Neural cell (in vitro differentiated cells): ENCODE measurements around the gene SLC6A1.

Experiments used
- EP300 ChIP-seq: fragments of 450-650 bp; conservative IDR thresholded peaks from 2 replicates; pipeline ENCODE4 v1.6.1; 2014; ENCODE audit warnings: antibody characterized with exemption, mild to moderate bottlenecking, moderate library complexity; ENCODE audit not compliant: poor library complexity, severe bottlenecking
- EZH2 ChIP-seq: fragments of 200-600, 300-800 bp; shearing (Covaris generic), sonication (generic); IDR thresholded peaks from 2 replicates; pipeline ENCODE4 v1.6.1; 2014; ENCODE audit warnings: antibody characterized with exemption, low read length, borderline replicate concordance, mild to moderate bottlenecking; ENCODE audit not compliant: insufficient read depth, poor library complexity, severe bottlenecking
- POLR2AphosphoS5 ChIP-seq: IDR thresholded peaks from 2 replicates; pipeline ENCODE4 v1.6.1; 2012
- RAD21 ChIP-seq: fragments of 450-650 bp; conservative IDR thresholded peaks from 2 replicates; pipeline ENCODE4 v1.6.1; 2014; ENCODE audit warnings: antibody characterized with exemption, mild to moderate bottlenecking, moderate library complexity
- SMC3 ChIP-seq: fragments of 450-650 bp; conservative IDR thresholded peaks from 2 replicates; pipeline ENCODE4 v1.6.1; 2014; ENCODE audit warnings: antibody characterized with exemption, mild to moderate bottlenecking, moderate library complexity; ENCODE audit not compliant: poor library complexity
- TF ChIP-seq, protein P1 (sequence below): fragments of 450-650 bp; IDR thresholded peaks from 2 replicates; pipeline ENCODE4 v1.5.1; 2014; ENCODE audit warnings: antibody characterized with exemption, mild to moderate bottlenecking, moderate library complexity; ENCODE audit not compliant: poor library complexity, severe bottlenecking
- TF ChIP-seq, protein P2 (sequence below): IDR thresholded peaks from 2 replicates; pipeline ENCODE4 v1.6.1; 2012; ENCODE audit warnings: borderline replicate concordance

DNA sequence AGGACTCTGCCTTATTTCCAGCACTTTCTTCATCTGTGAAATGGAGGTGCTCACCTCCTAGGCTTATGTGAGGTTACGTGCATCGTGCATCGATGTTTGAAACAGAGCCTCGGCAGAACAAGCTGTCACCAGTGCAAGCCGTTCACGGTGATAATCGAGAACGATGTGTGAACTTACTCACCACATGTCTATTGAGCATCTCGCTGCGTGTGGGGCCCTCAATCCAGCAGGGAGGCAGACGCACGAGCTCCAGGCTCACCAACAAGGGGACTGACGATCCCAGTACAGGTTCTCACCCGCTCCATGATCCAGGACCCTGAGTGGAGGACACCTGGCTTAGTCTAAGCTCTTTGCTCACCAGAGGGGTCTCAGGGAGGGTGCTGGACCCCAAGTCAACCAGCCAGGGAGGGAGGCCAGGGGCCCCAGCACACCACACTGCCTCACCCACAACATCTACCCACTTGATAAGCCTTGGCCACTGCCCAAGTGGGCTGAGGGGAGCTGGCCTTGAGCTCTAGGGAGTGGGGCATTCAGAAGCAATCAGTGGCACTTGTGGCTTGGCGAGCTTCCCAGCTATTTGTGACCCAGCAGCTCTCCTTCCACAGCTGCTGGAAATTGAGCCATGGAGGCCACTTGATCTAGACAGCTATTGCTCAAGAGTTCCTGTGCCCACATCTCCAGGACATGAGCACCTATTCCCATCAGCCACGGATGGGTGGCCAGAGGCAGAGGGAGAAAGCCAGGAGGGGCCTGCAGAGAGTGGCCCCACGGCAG is 34.4 kb upstream of the SLC6A1 start:
- TF ChIP-seq, protein P1, sequence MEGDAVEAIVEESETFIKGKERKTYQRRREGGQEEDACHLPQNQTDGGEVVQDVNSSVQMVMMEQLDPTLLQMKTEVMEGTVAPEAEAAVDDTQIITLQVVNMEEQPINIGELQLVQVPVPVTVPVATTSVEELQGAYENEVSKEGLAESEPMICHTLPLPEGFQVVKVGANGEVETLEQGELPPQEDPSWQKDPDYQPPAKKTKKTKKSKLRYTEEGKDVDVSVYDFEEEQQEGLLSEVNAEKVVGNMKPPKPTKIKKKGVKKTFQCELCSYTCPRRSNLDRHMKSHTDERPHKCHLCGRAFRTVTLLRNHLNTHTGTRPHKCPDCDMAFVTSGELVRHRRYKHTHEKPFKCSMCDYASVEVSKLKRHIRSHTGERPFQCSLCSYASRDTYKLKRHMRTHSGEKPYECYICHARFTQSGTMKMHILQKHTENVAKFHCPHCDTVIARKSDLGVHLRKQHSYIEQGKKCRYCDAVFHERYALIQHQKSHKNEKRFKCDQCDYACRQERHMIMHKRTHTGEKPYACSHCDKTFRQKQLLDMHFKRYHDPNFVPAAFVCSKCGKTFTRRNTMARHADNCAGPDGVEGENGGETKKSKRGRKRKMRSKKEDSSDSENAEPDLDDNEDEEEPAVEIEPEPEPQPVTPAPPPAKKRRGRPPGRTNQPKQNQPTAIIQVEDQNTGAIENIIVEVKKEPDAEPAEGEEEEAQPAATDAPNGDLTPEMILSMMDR, result no peak
- TF ChIP-seq EP300, result no peak
- TF ChIP-seq, protein P2, sequence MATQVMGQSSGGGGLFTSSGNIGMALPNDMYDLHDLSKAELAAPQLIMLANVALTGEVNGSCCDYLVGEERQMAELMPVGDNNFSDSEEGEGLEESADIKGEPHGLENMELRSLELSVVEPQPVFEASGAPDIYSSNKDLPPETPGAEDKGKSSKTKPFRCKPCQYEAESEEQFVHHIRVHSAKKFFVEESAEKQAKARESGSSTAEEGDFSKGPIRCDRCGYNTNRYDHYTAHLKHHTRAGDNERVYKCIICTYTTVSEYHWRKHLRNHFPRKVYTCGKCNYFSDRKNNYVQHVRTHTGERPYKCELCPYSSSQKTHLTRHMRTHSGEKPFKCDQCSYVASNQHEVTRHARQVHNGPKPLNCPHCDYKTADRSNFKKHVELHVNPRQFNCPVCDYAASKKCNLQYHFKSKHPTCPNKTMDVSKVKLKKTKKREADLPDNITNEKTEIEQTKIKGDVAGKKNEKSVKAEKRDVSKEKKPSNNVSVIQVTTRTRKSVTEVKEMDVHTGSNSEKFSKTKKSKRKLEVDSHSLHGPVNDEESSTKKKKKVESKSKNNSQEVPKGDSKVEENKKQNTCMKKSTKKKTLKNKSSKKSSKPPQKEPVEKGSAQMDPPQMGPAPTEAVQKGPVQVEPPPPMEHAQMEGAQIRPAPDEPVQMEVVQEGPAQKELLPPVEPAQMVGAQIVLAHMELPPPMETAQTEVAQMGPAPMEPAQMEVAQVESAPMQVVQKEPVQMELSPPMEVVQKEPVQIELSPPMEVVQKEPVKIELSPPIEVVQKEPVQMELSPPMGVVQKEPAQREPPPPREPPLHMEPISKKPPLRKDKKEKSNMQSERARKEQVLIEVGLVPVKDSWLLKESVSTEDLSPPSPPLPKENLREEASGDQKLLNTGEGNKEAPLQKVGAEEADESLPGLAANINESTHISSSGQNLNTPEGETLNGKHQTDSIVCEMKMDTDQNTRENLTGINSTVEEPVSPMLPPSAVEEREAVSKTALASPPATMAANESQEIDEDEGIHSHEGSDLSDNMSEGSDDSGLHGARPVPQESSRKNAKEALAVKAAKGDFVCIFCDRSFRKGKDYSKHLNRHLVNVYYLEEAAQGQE, result no peak
- no peak for TF ChIP-seq SMC3
- TF ChIP-seq POLR2AphosphoS5, result no peak
- no peak for TF ChIP-seq EZH2
- TF ChIP-seq RAD21, result no peak
